ENCODE measurements around the gene MT1F.

- no peak for TF ChIP-seq POLR2AphosphoS5 (IDR thresholded peaks at IDR 0.05; ENCODE audit: low read depth, low read length)
- no peak for TF ChIP-seq POLR2A (IDR thresholded peaks at IDR 0.05; ENCODE audit: low read depth, low read length)
- TF ChIP-seq TAF1 (IDR thresholded peaks at IDR 0.05; ENCODE audit: borderline replicate concordance, low read depth, low read length), result no peak
These were observed 39.8 kb downstream of the MT1F start for GRCh38 chr16:56697456-56698155.
